Heart left ventricle (tissue), 16 donors: ENCODE measurements around the gene NEMF. TPM values are rescaled to one million over a fixed set of nuclear protein-coding genes. Genes with fewer than 3 reads are reported as not detected.
"Not testable (repeated sequence)": the region's sequence is repeated elsewhere in the genome, so short reads cannot be mapped to it uniquely, and the experiment has no call there.

Experiments
- ATAC-seq, 4 donors: fragments of 200-7000 bp; cut with Tn5 transposase; one replicate each; pipeline ENCODE4 v1.9.1; 2020 to 2022; ENCODE audit warnings: moderate library complexity in 4 of 4, mild to moderate bottlenecking in 3 of 4, moderate number of reproducible peaks in 1 of 4
- DNase-seq, 5 donors: peaks; one replicate each; pipeline ENCODE4 v3.0.0-alpha.2; 2020
- H3K27ac ChIP-seq, 12 donors: fragments of 200-600 bp; sonication (generic) in 4 of 12; one replicate each; pipeline versions ENCODE4 v1.5.0 to v1.8.0; 2016 to 2022; ENCODE audit warnings: mild to moderate bottlenecking in 2 of 12
- H3K27me3 ChIP-seq, 9 donors: fragments of 200-600 bp; sonication (generic) in 2 of 9; one replicate each; pipeline versions ENCODE4 v1.5.1 to v1.8.0; 2016 to 2022; ENCODE audit warnings: mild to moderate bottlenecking in 3 of 9
- H3K36me3 ChIP-seq, 9 donors: fragments of 200-600 bp; sonication (generic) in 2 of 9; one replicate each; pipeline versions ENCODE4 v1.5.0 to v1.8.0; 2018 to 2022; ENCODE audit warnings: mild to moderate bottlenecking in 2 of 9
- H3K4me1 ChIP-seq, 12 donors: fragments of 200-600 bp; sonication (generic) in 4 of 12; one replicate each; pipeline versions ENCODE4 v1.5.0 to v1.8.0; 2016 to 2022; ENCODE audit warnings: mild to moderate bottlenecking in 3 of 12
- H3K4me3 ChIP-seq, 12 donors: fragments of 200-600 bp; sonication (generic) in 4 of 12; one replicate each; pipeline versions ENCODE4 v1.5.0 to v1.8.0; 2017 to 2022; ENCODE audit warnings: mild to moderate bottlenecking in 9 of 12, moderate library complexity in 4 of 12
- H3K9me3 ChIP-seq, 12 donors: fragments of 200-600 bp; sonication (generic) in 4 of 12; one replicate each; pipeline versions ENCODE4 v1.5.0 to v1.8.0; 2016 to 2022; ENCODE audit warnings: mild to moderate bottlenecking in 1 of 12
- POLR2A ChIP-seq, 2 donors: fragments of 450-650 bp; IDR thresholded peaks; one replicate each; pipeline ENCODE4 v1.6.1; 2017; ENCODE audit warnings: antibody characterized with exemption in 2 of 2, mild to moderate bottlenecking in 2 of 2, moderate library complexity in 2 of 2
- WGBS, 4 donors: extraction: QIAGEN DNeasy Blood & Tissue Kit in 2 of 4; methylation state at CpG; one replicate each; pipeline versions ENCODE4 v1.1.5 to v1.1.7; 2013 to 2018; 5-methylcytosine and 5-hydroxymethylcytosine counted together
- intact Hi-C, 10 donors: fragments of 100-400 bp; cut with DNase I; formaldehyde crosslinking; loops; one replicate each; pipeline versions ENCODE4 v1.11.1 to v1.14.2; 2022
- polyA plus RNA-seq, 2 donors: library from polyadenylated mRNA; stranded (reverse); fragments of 200-250 nt; gene quantifications; one replicate each; pipeline ENCODE4 v1.2.3, GENCODE V29; 2013
- total RNA-seq, 9 donors: library from RNA; depleted of rRNA in 2 of 9; stranded (reverse); fragments of >200 nt in 2 of 9; fragmentation: NEBNext Ultra II Directional in 3 of 9; extraction: Animal tissue kit (Norgen Biotek cat#: 25700) in 3 of 9; gene quantifications; one replicate each; pipeline versions ENCODE4 v1.1.0 to v1.2.4, GENCODE V29; 2016 to 2023
- TF ChIP-seq, protein P1 (sequence below), 12 donors: fragments of 200-600 bp; sonication (generic) in 4 of 12; IDR thresholded peaks; one replicate each; pipeline versions ENCODE4 v1.5.0 to v1.8.0; 2018 to 2022; ENCODE audit warnings: antibody characterized with exemption in 12 of 12, mild to moderate bottlenecking in 5 of 12
- donor health status: ischemic (EF 13 %, LVEDD 7.1; RV severe dilation, severe dysfunction).
- donor health status: healthy with polysubstance abuse.
- donor health status: DM: no; HTN: yes; CAD: no.
- donor health status: DM: no; HTN: no; CAD: no.
- donor health status: ischemic (EF 25% LVEDD 6.9; RV normal size, moderate dysfunction).
- donor health status: ischemic (EF 25% LVEDD 5.7; RV mildly dilated, moderate dysfunction).
- donor health status: healthy.
- donor health status: DM: yes; HTN: yes; CAD: no.
- donor health status: ischemic (EF 35%, LVEDD 5.7; RV mildly dilated, moderate dysfunction).
- donor health status: nonischemic (EF 11% LVEDD 7.7; RV severe dilation, severe dysfunction).
- donor health status: DM: yes; HTN: yes; CAD: no.
- donor health status: PGD.
- donor health status: ischemic (EF 29% LVEDD 5.4; RV normal size, mild dysfunction).
- donor health status: nonischemic (EF 23%, LVEDD 6.1; RV moderate dilation, normal function).

The NEMF gene
- total and polyA plus RNA-seq, 11 donors, result 26.7 to 69.7 (median 48.3) TPM

DNA sequence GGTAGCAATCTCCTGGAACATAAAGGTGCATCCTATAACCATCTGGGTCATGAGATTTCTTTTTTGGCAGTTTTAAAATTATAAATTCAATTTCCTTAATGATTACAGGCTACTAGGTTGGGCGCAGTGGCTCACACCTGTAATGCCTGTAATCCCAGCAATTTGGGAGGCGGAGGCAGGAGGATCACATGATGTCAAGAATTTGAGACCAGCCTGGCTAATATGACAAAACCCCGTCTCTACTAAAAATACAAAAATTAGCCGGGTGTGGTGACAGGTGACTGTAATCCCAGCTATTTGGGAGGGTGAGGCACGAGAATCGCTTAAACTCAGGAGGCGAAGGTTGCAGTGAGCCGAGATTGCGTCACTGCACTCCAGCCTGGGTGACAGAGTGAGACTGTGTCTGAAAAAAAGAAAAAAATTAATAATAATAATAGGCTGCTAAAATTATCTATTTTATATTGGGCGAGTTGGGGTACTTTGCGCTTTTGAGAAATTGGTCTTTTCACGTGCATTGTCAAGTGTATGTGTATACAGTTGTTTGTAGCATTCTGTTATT is 23.1 kb upstream of the NEMF start:
- TF ChIP-seq, protein P1, sequence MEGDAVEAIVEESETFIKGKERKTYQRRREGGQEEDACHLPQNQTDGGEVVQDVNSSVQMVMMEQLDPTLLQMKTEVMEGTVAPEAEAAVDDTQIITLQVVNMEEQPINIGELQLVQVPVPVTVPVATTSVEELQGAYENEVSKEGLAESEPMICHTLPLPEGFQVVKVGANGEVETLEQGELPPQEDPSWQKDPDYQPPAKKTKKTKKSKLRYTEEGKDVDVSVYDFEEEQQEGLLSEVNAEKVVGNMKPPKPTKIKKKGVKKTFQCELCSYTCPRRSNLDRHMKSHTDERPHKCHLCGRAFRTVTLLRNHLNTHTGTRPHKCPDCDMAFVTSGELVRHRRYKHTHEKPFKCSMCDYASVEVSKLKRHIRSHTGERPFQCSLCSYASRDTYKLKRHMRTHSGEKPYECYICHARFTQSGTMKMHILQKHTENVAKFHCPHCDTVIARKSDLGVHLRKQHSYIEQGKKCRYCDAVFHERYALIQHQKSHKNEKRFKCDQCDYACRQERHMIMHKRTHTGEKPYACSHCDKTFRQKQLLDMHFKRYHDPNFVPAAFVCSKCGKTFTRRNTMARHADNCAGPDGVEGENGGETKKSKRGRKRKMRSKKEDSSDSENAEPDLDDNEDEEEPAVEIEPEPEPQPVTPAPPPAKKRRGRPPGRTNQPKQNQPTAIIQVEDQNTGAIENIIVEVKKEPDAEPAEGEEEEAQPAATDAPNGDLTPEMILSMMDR (IDR thresholded peaks at IDR 0.05), result no peak
- no peak for TF ChIP-seq POLR2A (IDR thresholded peaks at IDR 0.05)
- intact Hi-C loops, result no loop called here

DNA sequence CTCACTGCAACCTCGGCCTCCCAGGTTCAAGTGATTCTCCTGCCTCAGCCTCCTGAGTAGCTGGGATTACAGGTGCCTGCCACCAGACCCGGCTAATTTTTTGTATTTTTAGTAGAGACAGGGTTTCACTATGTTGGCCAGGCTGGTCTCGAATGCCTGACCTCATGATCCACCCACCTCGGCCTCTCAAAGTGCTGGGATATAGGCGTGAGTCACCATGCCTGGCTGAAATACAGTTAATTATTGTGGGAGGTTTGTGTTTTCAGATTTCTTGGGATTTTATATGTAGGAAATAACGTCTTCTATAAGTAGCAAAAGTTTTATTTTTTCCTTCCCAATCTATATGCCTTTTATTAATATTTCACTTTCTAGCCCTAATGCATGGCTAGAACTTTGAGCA is 21.0 kb upstream of the NEMF start:
- intact Hi-C loops, H3K9me3 ChIP-seq, H3K36me3 ChIP-seq, H3K27me3 ChIP-seq, H3K27ac ChIP-seq, ATAC-seq, H3K4me3 ChIP-seq, DNase-seq: not testable (repeated sequence)
- 78 to 87% (median 82%) methylated on average over 6 of the region's 6 CpGs for WGBS, 4 donors
- peaks cover 0 to 13% (median 2%) of the 10 kb centered on the region in 12 donors for H3K4me1 ChIP-seq

More for the DNA sequence above, 23.1 kb upstream of the NEMF start:
- no peaks in the 10 kb centered on the region for H3K9me3 ChIP-seq
- DNase-seq (no peak), ATAC-seq (no peak)
- H3K4me3 ChIP-seq, result no peak overlapping the region
- H3K27me3 ChIP-seq, result no peaks in the 10 kb centered on the region
- no peak overlapping the region for H3K27ac ChIP-seq
- no peaks in the 10 kb centered on the region for H3K36me3 ChIP-seq
- peaks cover 0 to 16% (median 0%) of the 10 kb centered on the region in 12 donors for H3K4me1 ChIP-seq
- WGBS, 4 donors, result 85 to 90% (median 89%) methylated on average over 12 of the region's 12 CpGs

DNA sequence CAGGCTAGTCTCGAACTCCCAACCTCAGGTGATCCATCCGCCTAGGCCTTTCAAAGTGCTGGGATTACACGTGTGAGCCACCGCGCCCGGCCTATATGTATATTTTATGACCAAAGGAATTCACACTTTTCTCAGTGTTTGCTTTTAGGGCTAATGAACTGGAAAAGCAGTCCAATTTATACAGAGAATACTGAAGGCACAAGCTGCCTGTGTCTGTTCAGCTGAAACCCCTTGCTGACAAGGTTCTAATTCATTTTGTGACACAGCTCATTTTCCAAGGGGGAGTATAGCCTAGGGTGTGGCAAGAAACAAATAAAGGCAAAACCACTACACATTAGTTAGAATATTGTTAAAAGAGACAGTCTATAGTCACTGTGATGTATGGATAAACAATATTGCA is 18.3 kb upstream of the NEMF start:
- no peak for TF ChIP-seq POLR2A (IDR thresholded peaks at IDR 0.05)
- TF ChIP-seq, protein P1 (IDR thresholded peaks at IDR 0.05), result no peak
- Histone ChIP-seq H3K4me3 (no peak overlapping the region), H3K27ac (no peak overlapping the region), H3K9me3 (no peaks in the 10 kb centered on the region), H3K4me1 (peaks cover 0 to 22% (median 5%) of the 10 kb centered on the region in 12 donors), H3K27me3 (no peaks in the 10 kb centered on the region), H3K36me3 (no peaks in the 10 kb centered on the region)
- 96 to 97% (median 96%) methylated on average over 6 of the region's 6 CpGs for WGBS, 4 donors
- intact Hi-C loops, result no loop called here
- ATAC-seq, result no peak
- DNase-seq, result no peak

DNA sequence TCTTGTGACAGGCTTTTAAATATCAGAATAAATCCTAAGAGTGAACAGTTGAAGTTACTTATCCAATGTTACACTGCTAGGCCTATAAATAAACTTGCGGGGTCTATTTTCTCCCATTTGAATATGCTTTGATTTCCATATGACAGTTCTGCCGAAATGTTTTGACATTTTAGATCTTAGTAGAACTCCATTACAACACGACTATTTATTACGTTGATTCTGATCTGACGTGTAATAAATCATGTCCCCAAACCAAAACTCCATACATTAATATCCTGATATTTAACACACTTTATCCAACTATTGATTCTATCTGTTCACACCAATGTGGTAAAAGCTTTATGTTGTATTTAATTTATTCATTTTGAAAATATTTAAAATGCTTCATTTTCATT is 16.1 kb upstream of the NEMF start:
- ATAC-seq (no peak), DNase-seq (no peak)
- TF ChIP-seq, protein P1 (IDR thresholded peaks at IDR 0.05), result no peak
- TF ChIP-seq POLR2A (IDR thresholded peaks at IDR 0.05), result no peak
- peak overlapping the region; percentile 19 to 84 (median 68) for H3K4me3 ChIP-seq
- intact Hi-C loops, result loop anchor here in 9 of 10 donors (1.0 to 10.0 kb wide), 9 partner anchors 24 to 664 kb away; partner anchors contain the start of genes ARF6 (in 2 of the 9), MAP4K5 (in 1 of the 9) and SOS2 (in 1 of the 9)
- 50 to 54% (median 52%) methylated on average over 5 of the region's 5 CpGs for WGBS, 4 donors
- H3K36me3 ChIP-seq, result no peaks in the 10 kb centered on the region
- peaks cover 0 to 43% (median 8%) of the 10 kb centered on the region in 12 donors for H3K4me1 ChIP-seq
- H3K27ac ChIP-seq, result peak overlapping the region; percentile 49 to 96 (median 90)
- H3K9me3 ChIP-seq, result no peaks in the 10 kb centered on the region
- no peaks in the 10 kb centered on the region for H3K27me3 ChIP-seq
